ENCODE measurements around the gene WNT7B.

- TF ChIP-seq EP300 (IDR thresholded peaks at IDR 0.05) (no peak), CTCF (IDR thresholded peaks at IDR 0.05) (no peak), POLR2A (IDR thresholded peaks at IDR 0.05) (no peak)
Measured at GRCh38 chr22:45995405-45996101, 18.6 kb upstream of the WNT7B start.

All from suprapubic skin (tissue), 3 donors.